Neuronal stem cell (in vitro differentiated cells): ENCODE data around the gene LRRC34.

Experiments used
- DNase-seq: peaks from one replicate; pipeline ENCODE4 v3.0.0-alpha.2; 2013; ENCODE audit warnings: low spot score
- H2AFZ ChIP-seq: one replicate; pipeline ENCODE4 v1.6.1; 2013; ENCODE audit warnings: mild to moderate bottlenecking, low read length, inconsistent platforms
- H2AK5ac ChIP-seq: 2 replicates; pipeline ENCODE4 v1.6.1; 2013; ENCODE audit warnings: low read depth, mild to moderate bottlenecking, inconsistent platforms, low read length, moderate library complexity, mixed read lengths
- H2BK120ac ChIP-seq: 2 replicates; pipeline ENCODE4 v1.6.1; 2013; ENCODE audit warnings: low read depth, mild to moderate bottlenecking, inconsistent platforms, low read length, moderate library complexity, mixed read lengths
- H2BK12ac ChIP-seq: one replicate; pipeline ENCODE4 v1.6.1; 2013; ENCODE audit warnings: low read length, inconsistent platforms
- H2BK15ac ChIP-seq: 2 replicates; pipeline ENCODE4 v1.6.1; 2013; ENCODE audit warnings: mild to moderate bottlenecking, low read length, inconsistent platforms, mixed read lengths
- H2BK5ac ChIP-seq: one replicate; pipeline ENCODE4 v1.6.1; 2013; ENCODE audit warnings: inconsistent platforms, mild to moderate bottlenecking, low read length, moderate library complexity
- H3K14ac ChIP-seq: one replicate; pipeline ENCODE4 v1.6.1; 2013; ENCODE audit warnings: low read length, inconsistent platforms
- H3K18ac ChIP-seq: 2 replicates; pipeline ENCODE4 v1.6.1; 2013; ENCODE audit warnings: low read length, inconsistent platforms
- H3K23ac ChIP-seq: 2 replicates; pipeline ENCODE4 v1.6.1; 2013; ENCODE audit warnings: low read depth, mild to moderate bottlenecking, mixed read lengths, low read length, inconsistent platforms; ENCODE audit not compliant: poor library complexity
- H3K27ac ChIP-seq: replicated peaks from 3 replicates; pipeline ENCODE4 v1.5.1; 2013; ENCODE audit warnings: low read length, inconsistent platforms
- H3K27me3 ChIP-seq, 3 experiments: 2 replicates each; pipeline ENCODE4 v1.6.1; 2013; ENCODE audit warnings: low read length in 3 of 3, mild to moderate bottlenecking in 2 of 3, inconsistent platforms in 1 of 3, low read depth in 1 of 3, mixed read lengths in 1 of 3, moderate library complexity in 1 of 3; ENCODE audit not compliant: control insufficient read depth in 3 of 3, insufficient read depth in 3 of 3
- H3K36me3 ChIP-seq, 2 donors: replicated peaks in 1 of 2; 2 replicates each; pipeline ENCODE4 v1.6.1; 2013; ENCODE audit warnings: low read length in 2 of 2; ENCODE audit not compliant: control insufficient read depth in 2 of 2, insufficient read depth in 2 of 2
- H3K4ac ChIP-seq: 2 replicates; pipeline ENCODE4 v1.6.1; 2013; ENCODE audit warnings: inconsistent platforms, mild to moderate bottlenecking, low read length, moderate library complexity
- H3K4me1 ChIP-seq, 2 donors: 1 replicate in 1 of 2; 2 replicates in 1 of 2; pipeline ENCODE4 v1.6.1; 2013; ENCODE audit warnings: low read length in 2 of 2, low read depth in 1 of 2; ENCODE audit not compliant: control insufficient read depth in 2 of 2, insufficient read depth in 1 of 2
- H3K4me2 ChIP-seq: one replicate; pipeline ENCODE4 v1.6.1; 2013; ENCODE audit warnings: mild to moderate bottlenecking, low read length, inconsistent platforms; ENCODE audit not compliant: insufficient read depth, poor library complexity, severe bottlenecking
- H3K4me3 ChIP-seq, 2 donors: 2 replicates each; pipeline ENCODE4 v1.5.1; 2013; ENCODE audit warnings: low read length in 2 of 2, mild to moderate bottlenecking in 2 of 2, inconsistent platforms in 1 of 2, moderate library complexity in 1 of 2
- H3K79me1 ChIP-seq: one replicate; pipeline ENCODE4 v1.6.1; 2013; ENCODE audit warnings: low read depth, mild to moderate bottlenecking, inconsistent platforms, low read length, moderate library complexity
- H3K9ac ChIP-seq: one replicate; pipeline ENCODE4 v1.6.1; 2013; ENCODE audit warnings: mild to moderate bottlenecking, low read depth, low read length, inconsistent platforms; ENCODE audit not compliant: poor library complexity
- H3K9me3 ChIP-seq, 2 donors: replicated peaks in 1 of 2; 2 replicates each; pipeline versions ENCODE3 to v1.6.1; 2013; ENCODE audit warnings: low read length in 2 of 2, mild to moderate bottlenecking in 2 of 2, inconsistent platforms in 1 of 2, low read depth in 1 of 2, mixed read lengths in 1 of 2, moderate library complexity in 1 of 2; ENCODE audit not compliant: control insufficient read depth in 2 of 2, insufficient read depth in 1 of 2
- H4K8ac ChIP-seq: one replicate; pipeline ENCODE4 v1.6.1; 2013; ENCODE audit warnings: low read depth, mild to moderate bottlenecking, inconsistent platforms, low read length, moderate library complexity
- H4K91ac ChIP-seq: one replicate; pipeline ENCODE4 v1.6.1; 2013; ENCODE audit warnings: low read length, low read depth, mild to moderate bottlenecking, inconsistent platforms; ENCODE audit not compliant: poor library complexity
- WGBS, 2 donors: extraction: QIAGEN DNeasy Blood & Tissue Kit; methylation state at CpG; one replicate each; pipeline ENCODE4 v1.1.7; 2013; ENCODE audit warnings: missing lambda C conversion rate in 2 of 2, mixed read lengths in 1 of 2; ENCODE audit not compliant: insufficient read length in 2 of 2, insufficient replicate concordance in 1 of 2; ENCODE audit errors: extremely low coverage in 2 of 2; 5-methylcytosine and 5-hydroxymethylcytosine counted together

LRRC34 gene

GRCh38 chr3:169809230-169809795 lies 3.4 kb downstream of the LRRC34 start:
- no peak overlapping the region for H3K4ac ChIP-seq
- no peaks in the 10 kb centered on the region for H3K79me1 ChIP-seq
- no peak overlapping the region for H4K8ac ChIP-seq
- H3K27me3 ChIP-seq, result no peaks in the 10 kb centered on the region
- no peak overlapping the region for H3K4me3 ChIP-seq
- H3K4me1 ChIP-seq, result no peaks in the 10 kb centered on the region
- H2BK12ac ChIP-seq, result no peak overlapping the region
- H2AFZ ChIP-seq, result no peak overlapping the region
- no peak overlapping the region for H3K9ac ChIP-seq
- H2BK5ac ChIP-seq, result no peak overlapping the region
- no peak overlapping the region for H3K4me2 ChIP-seq
- no peak overlapping the region for H3K23ac ChIP-seq
- no peak overlapping the region for H2AK5ac ChIP-seq
- H3K36me3 ChIP-seq, result no peaks in the 10 kb centered on the region
- no peak overlapping the region for H3K14ac ChIP-seq
- no peak overlapping the region for H2BK15ac ChIP-seq
- no CpG with 5 or more reads among the region's 2 CpGs for WGBS, 2 donors
- H3K9me3 ChIP-seq, result peaks cover 0 to 3% of the 10 kb centered on the region in 2 donors
- no peak overlapping the region for H3K27ac ChIP-seq
- H4K91ac ChIP-seq, result no peak overlapping the region
- no peak overlapping the region for H3K18ac ChIP-seq
- no peak for DNase-seq
- no peak overlapping the region for H2BK120ac ChIP-seq

- H3K79me1 ChIP-seq, result no peaks in the 10 kb centered on the region
- H2AFZ ChIP-seq, result no peak overlapping the region
- H3K4me1 ChIP-seq, result no peaks in the 10 kb centered on the region
- H3K18ac ChIP-seq, result no peak overlapping the region
- H3K4ac ChIP-seq, result no peak overlapping the region
- no peak overlapping the region for H4K8ac ChIP-seq
- H2BK15ac ChIP-seq, result no peak overlapping the region
- H3K27ac ChIP-seq, result no peak overlapping the region
- no CpG with 5 or more reads among the region's 3 CpGs for WGBS, 2 donors
- no peak for DNase-seq
- H3K9me3 ChIP-seq, result no peaks in the 10 kb centered on the region
- H2BK120ac ChIP-seq, result no peak overlapping the region
- no peaks in the 10 kb centered on the region for H3K27me3 ChIP-seq
- H2AK5ac ChIP-seq, result no peak overlapping the region
- no peak overlapping the region for H2BK5ac ChIP-seq
- no peak overlapping the region for H2BK12ac ChIP-seq
- no peak overlapping the region for H3K23ac ChIP-seq
- H3K9ac ChIP-seq, result no peak overlapping the region
- H3K14ac ChIP-seq, result no peak overlapping the region
- no peaks in the 10 kb centered on the region for H3K36me3 ChIP-seq
- no peak overlapping the region for H4K91ac ChIP-seq
- no peak overlapping the region for H3K4me3 ChIP-seq
- no peak overlapping the region for H3K4me2 ChIP-seq
These were observed 8.0 kb downstream of the LRRC34 start for GRCh38 chr3:169804681-169805080.

- H3K4ac ChIP-seq, result no peak overlapping the region
- H3K9ac ChIP-seq, result no peak overlapping the region
- H2AFZ ChIP-seq, result no peak overlapping the region
- no peak overlapping the region for H4K91ac ChIP-seq
- H2BK15ac ChIP-seq, result no peak overlapping the region
- H2AK5ac ChIP-seq, result no peak overlapping the region
- no peaks in the 10 kb centered on the region for H3K79me1 ChIP-seq
- no peak overlapping the region for H3K4me2 ChIP-seq
- H3K14ac ChIP-seq, result no peak overlapping the region
- no peak overlapping the region for H2BK5ac ChIP-seq
- no peaks in the 10 kb centered on the region for H3K27me3 ChIP-seq
- no peak overlapping the region for H3K27ac ChIP-seq
- no peak for DNase-seq
- H4K8ac ChIP-seq, result no peak overlapping the region
- H2BK12ac ChIP-seq, result no peak overlapping the region
- H3K23ac ChIP-seq, result no peak overlapping the region
- H3K9me3 ChIP-seq, result no peaks in the 10 kb centered on the region
- WGBS, 2 donors, result no CpG with 5 or more reads among the region's 1 CpG
- H3K36me3 ChIP-seq, result peaks cover 2 to 32% of the 10 kb centered on the region in 2 donors
- H3K4me3 ChIP-seq, result no peak overlapping the region
- H2BK120ac ChIP-seq, result no peak overlapping the region
- H3K18ac ChIP-seq, result no peak overlapping the region
- no peaks in the 10 kb centered on the region for H3K4me1 ChIP-seq
These were observed 20.3 kb downstream of the LRRC34 start for GRCh38 chr3:169792359-169792758.

GRCh38 chr3:169790687-169791429 lies 21.8 kb downstream of the LRRC34 start:
- Histone ChIP-seq H3K4me2 (no peak overlapping the region), H3K27me3 (no peaks in the 10 kb centered on the region), H3K27ac (no peak overlapping the region), H4K8ac (no peak overlapping the region), H3K36me3 (peaks cover 3 to 47% of the 10 kb centered on the region in 2 donors), H2BK5ac (no peak overlapping the region), H2BK12ac (no peak overlapping the region), H3K18ac (no peak overlapping the region), H3K9me3 (no peaks in the 10 kb centered on the region), H3K4ac (no peak overlapping the region), H3K4me3 (no peak overlapping the region), H2AFZ (no peak overlapping the region), H2AK5ac (no peak overlapping the region), H4K91ac (no peak overlapping the region), H3K14ac (no peak overlapping the region), H2BK120ac (no peak overlapping the region), H3K23ac (no peak overlapping the region), H3K9ac (no peak overlapping the region), H2BK15ac (no peak overlapping the region), H3K79me1 (no peaks in the 10 kb centered on the region), H3K4me1 (no peaks in the 10 kb centered on the region)
- DNase-seq, result no peak
- WGBS, 2 donors, result no CpG with 5 or more reads among the region's 4 CpGs
